HTR-8/SVneo (cell line): ENCODE results near the gene MAP3K19.
"Not testable (repeated sequence)": the region's sequence is repeated elsewhere in the genome, so short reads cannot be mapped to it uniquely, and the experiment has no call there.

Source experiments
- DNase-seq: peaks from one replicate; pipeline ENCODE4 v3.0.0; 2011; ENCODE audit warnings: low spot score, mixed read lengths; ENCODE audit not compliant: insufficient read length
- FAIRE-seq: peaks from 2 replicates; lab custom pipeline; 2011; peaks lifted over from hg19 to GRCh38; lab: Jason Lieb, UNC

The MAP3K19 gene

GRCh38 chr2:135052042-135052876, 5.0 kb upstream of the MAP3K19 start, which contains the start of gene RAB3GAP1:
RAB3GAP1 (plus strand) TSS chr2:135052292; CDS start chr2:135052308, 16 bp downstream.
- FAIRE-seq = peak; percentile 36
- peak; percentile 87 for DNase-seq

GRCh38 chr2:135050684-135051083, 3.4 kb upstream of the MAP3K19 start:
- FAIRE-seq (no peak), DNase-seq (no peak)

GRCh38 chr2:135050132-135050531, 2.9 kb upstream of the MAP3K19 start:
- FAIRE-seq = no peak
- DNase-seq = no peak

DNA sequence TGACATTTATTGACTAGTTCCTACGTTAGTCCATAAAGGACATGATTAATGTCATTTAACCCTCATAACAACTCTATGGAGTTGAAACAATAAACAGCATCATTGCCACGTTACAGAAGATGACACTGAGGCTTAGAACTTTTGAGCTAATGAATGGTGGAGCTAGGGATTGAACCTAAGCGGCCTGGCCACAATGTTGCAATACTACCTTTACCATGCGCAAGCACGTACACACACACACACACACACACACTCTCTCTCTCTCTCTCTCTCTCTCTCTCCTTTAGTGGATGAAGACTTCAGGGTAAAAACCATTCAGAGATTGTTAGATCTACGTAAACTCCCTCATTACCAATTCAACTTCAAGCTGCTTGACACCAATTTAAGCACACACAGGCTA, 875 bp upstream of the MAP3K19 start:
- FAIRE-seq (no peak), DNase-seq (no peak)

GRCh38 chr2:135043345-135043744, 3.9 kb downstream of the MAP3K19 start:
- FAIRE-seq (no peak), DNase-seq (no peak)

GRCh38 chr2:135037831-135038230, 9.4 kb downstream of the MAP3K19 start:
- DNase-seq (no peak), FAIRE-seq (no peak)

GRCh38 chr2:135033216-135033615, 14.0 kb downstream of the MAP3K19 start:
- not testable (repeated sequence) for DNase-seq, FAIRE-seq

- FAIRE-seq (peak; percentile 31), DNase-seq (peak; percentile 28)
Measured at GRCh38 chr2:135030826-135031225, 16.4 kb downstream of the MAP3K19 start.

- no peak for FAIRE-seq
Measured at GRCh38 chr2:135029481-135030134, 17.6 kb downstream of the MAP3K19 start.

GRCh38 chr2:135023886-135024485, 23.3 kb downstream of the MAP3K19 start:
- FAIRE-seq = no peak
- no peak for DNase-seq

More at GRCh38 chr2:135029481-135030134, 17.6 kb downstream of the MAP3K19 start:
- DNase-seq = no peak

GRCh38 chr2:135022952-135023880, 24.0 kb downstream of the MAP3K19 start:
- DNase-seq = no peak
- FAIRE-seq = no peak

- FAIRE-seq (no peak), DNase-seq (no peak)
Measured at GRCh38 chr2:135021618-135022017, 25.6 kb downstream of the MAP3K19 start.

DNA sequence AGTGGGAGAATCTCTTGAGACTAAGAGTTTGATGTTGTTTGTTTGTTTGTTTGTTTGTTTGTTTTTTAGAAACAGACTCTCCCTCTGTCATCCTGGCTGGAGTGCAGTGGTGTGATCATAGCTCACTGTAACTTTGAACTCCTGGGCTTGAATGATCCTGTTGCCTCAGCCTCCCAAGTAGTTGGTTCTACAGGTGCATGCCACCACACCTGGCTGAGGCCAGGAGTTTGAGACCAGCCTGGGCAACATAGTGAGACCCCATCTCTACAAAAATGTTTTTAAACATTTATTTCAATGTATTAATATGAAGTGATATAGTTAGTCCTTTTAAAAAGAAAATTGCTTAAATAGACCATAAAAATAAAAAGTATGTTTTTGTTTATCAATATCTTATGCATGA, 35.6 kb downstream of the MAP3K19 start:
- FAIRE-seq (no peak), DNase-seq (no peak)

DNA sequence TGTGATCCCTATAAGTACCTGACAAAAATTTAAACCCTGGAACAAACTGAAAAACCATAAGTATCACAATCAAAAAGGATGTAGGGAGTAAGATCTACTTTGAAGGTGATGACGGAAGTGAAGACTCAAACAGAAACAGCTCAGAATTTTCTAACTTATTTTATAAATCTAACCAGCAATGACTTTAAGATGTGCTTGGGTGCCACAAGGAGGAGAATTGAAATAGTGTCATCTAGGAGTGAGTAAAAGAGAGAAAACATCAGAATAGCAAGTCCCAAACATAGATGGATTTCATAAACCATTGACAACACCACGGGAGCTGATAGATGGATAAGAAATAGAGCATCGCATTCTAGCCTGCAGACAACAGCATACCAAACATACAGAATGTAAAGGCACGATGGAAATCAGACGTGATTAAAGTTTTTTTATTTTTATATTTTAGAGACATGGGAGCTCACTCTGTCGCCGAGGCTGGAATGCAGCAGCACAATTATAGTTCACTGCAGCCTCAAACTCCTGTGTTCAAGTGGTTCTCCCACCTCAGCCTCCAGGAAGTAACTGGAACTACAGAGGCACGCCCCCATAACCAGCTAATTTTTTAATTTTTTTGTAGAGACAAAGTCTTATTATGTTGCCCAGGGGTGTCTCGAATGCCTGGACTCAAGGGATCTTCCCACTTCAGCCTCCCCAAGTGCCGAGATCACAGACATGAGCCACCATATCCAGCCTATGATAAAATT, 36.9 kb downstream of the MAP3K19 start:
- DNase-seq = no peak
- FAIRE-seq = no peak

DNA sequence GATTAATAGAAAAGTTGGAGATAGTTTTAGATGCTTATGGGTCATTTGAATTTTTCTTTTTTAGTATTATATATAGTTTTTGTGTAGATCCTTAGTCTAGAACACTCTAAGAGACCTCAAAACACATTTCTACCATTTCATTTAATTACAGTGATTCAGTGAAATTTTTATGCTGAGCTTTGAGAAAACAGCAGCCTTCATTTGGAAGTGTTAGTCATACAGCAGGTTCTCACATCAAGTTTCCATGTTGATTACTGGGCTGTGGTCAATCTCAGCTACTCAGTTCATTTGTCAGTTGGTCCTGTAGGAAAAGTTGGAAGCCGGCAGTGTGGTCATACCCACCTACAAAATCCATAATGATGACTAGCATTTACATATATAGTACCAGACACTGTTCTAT, 37.9 kb downstream of the MAP3K19 start:
- no peak for DNase-seq

DNA sequence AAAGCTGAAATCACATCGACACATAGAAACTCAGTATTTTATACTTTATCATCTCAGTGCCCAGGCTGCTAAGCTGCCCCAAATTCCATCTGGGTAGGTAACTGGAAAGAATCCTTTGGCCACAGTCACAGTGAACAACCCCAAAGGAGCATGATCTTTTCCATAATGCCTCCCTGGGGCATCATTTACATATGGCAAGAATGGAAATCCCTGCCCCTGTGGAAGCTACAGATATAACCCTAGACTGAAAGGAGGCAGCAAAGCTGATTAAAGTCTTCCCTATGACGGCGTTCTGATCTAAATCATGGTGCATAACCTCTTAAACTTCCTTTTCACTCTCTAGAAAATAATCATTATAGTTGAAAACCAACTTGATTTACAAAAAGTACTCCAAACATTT, 41.5 kb downstream of the MAP3K19 start:
- FAIRE-seq = no peak
- no peak for DNase-seq

More for the DNA sequence above, 37.9 kb downstream of the MAP3K19 start:
- FAIRE-seq = no peak

- DNase-seq (peak; percentile 86), FAIRE-seq (no peak)
Measured at GRCh38 chr2:135004005-135004746, 43.1 kb downstream of the MAP3K19 start.

DNA sequence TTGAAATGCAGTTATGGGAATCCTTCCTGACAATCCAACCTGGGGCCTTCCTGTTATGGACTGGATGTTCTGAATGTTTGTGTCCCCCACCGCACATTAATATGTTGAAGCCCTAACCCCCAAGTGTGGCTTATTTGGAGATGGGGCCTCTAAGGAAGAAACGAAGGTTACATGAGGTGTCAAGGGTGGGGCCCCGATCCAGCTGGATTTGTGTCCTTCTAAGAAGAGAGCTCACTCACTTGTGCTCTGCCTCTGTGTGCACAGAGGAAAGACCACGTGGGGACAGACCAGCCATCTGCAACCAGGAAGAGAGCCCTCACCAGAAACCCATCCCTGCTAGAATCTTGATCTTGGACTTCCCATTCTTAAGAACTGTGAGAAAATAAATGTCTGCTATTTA, 44.4 kb downstream of the MAP3K19 start:
- FAIRE-seq (no peak), DNase-seq (no peak)

- FAIRE-seq = no peak
- DNase-seq = no peak
Measured at GRCh38 chr2:134999521-134999920, 47.7 kb downstream of the MAP3K19 start.
